ENCODE results near the gene DDX50.
"Not testable (repeated sequence)": the region's sequence is repeated elsewhere in the genome, so short reads cannot be mapped to it uniquely, and the experiment has no call there.

Gene DDX50

DNA sequence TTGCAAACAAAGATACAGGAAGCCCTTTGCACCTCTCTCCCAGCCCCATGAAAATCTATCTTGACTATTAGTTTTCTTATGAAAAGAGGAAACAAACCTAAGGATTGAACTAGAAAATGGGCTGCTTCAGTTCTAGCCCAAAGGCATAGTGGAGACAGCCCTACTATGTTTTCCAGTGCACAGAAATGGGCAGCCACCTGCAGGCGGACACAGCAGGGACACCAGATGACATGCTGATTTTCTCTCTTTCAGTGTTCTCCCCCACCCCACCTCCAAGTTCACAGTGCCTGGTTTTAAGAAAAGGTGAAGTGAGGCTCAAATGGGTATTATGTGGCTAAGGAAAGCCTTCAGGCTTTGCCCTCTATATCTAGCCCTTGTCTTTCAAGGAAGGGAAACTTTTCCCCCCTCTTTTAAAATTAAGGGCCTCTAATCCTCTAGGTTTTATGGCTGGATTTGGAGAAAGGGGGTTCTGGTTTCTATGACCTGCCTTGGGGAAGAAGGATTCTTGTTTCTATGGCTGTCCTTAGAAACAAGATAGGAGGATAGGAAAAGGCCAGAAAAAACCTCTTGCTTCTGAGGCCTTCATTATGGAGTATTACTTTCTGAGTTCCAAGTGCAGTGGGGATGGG, 23.5 kb upstream of the DDX50 start:
- DNase-seq (no peak), ATAC-seq (replicated peaks) (no peak)
- H3K27ac Mint-ChIP-seq: no peak overlapping the region
- H3K36me3 Mint-ChIP-seq (ENCODE audit: insufficient read depth): no peaks in the 10 kb centered on the region
- H3K9me3 Mint-ChIP-seq: no peaks in the 10 kb centered on the region
- H3K4me3 Mint-ChIP-seq: no peak overlapping the region
- H3K4me1 Mint-ChIP-seq (ENCODE audit: low read depth in 2 of 2): no peaks in the 10 kb centered on the region
- H3K27me3 Mint-ChIP-seq: no peaks in the 10 kb centered on the region

DNA sequence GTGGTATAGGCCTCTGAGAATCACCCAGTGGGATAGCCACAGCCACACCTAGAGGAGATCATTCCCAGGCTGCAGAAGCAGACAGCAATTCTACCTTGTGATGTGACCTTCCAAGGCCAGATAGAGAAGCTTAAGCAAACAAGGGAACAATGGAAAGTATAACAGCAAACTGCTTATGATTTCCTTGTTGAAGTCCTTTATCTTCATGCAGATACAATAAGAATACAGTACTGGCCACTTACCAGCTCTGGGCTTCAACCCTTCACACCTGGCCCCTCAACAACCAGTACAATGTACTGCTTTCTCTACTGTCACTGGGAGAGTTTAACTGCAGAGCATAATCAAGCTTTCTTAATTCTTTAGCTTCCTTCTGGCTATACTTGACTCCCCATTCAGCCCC, 22.6 kb upstream of the DDX50 start:
- DNase-seq (no peak), ATAC-seq (replicated peaks) (no peak)
- no peak overlapping the region for H3K4me3 Mint-ChIP-seq
- no peak overlapping the region for H3K27ac Mint-ChIP-seq
- H3K9me3 Mint-ChIP-seq: no peaks in the 10 kb centered on the region
- H3K27me3 Mint-ChIP-seq: no peaks in the 10 kb centered on the region
- H3K4me1 Mint-ChIP-seq (ENCODE audit: low read depth in 2 of 2): no peaks in the 10 kb centered on the region
- H3K36me3 Mint-ChIP-seq (ENCODE audit: insufficient read depth): no peaks in the 10 kb centered on the region

DNA sequence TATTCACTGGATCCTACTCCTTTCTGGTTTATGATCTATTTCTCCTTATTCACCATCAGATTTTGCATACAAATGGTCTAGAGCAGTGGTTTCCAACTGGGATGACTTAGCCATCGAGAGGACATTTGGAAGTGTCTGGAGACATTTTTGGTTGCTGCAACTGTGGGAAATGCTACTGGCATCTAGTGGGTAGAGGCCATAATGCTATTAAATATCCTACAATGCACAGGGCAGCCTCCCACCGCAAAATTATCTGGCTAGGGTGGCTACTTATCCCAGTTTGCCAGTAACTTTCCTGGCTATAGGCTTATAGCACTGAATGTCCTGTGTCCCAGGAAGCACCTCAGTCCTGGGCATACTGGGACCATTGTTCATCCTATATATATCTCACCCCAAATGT, 21.5 kb upstream of the DDX50 start:
- ATAC-seq (replicated peaks): no peak
- no peak overlapping the region for H3K4me3 Mint-ChIP-seq
- DNase-seq: no peak
- H3K36me3 Mint-ChIP-seq (ENCODE audit: insufficient read depth): no peaks in the 10 kb centered on the region
- H3K9me3 Mint-ChIP-seq: no peaks in the 10 kb centered on the region
- no peaks in the 10 kb centered on the region for H3K27me3 Mint-ChIP-seq
- no peaks in the 10 kb centered on the region for H3K4me1 Mint-ChIP-seq (ENCODE audit: low read depth in 2 of 2)
- H3K27ac Mint-ChIP-seq: no peak overlapping the region

- H3K4me1 Mint-ChIP-seq (ENCODE audit: low read depth in 2 of 2): no peaks in the 10 kb centered on the region
- H3K27me3 Mint-ChIP-seq: no peaks in the 10 kb centered on the region
- H3K4me3 Mint-ChIP-seq: no peak overlapping the region
- H3K36me3 Mint-ChIP-seq (ENCODE audit: insufficient read depth): no peaks in the 10 kb centered on the region
- no peak overlapping the region for H3K27ac Mint-ChIP-seq
- ATAC-seq (replicated peaks): no peak
- no peak for DNase-seq
- no peaks in the 10 kb centered on the region for H3K9me3 Mint-ChIP-seq
These were observed 20.9 kb upstream of the DDX50 start for GRCh38 chr10:68880181-68880580.

- no peaks in the 10 kb centered on the region for H3K9me3 Mint-ChIP-seq
- no peaks in the 10 kb centered on the region for H3K36me3 Mint-ChIP-seq (ENCODE audit: insufficient read depth)
- ATAC-seq (replicated peaks) (no peak), DNase-seq (no peak)
- no peak overlapping the region for H3K27ac Mint-ChIP-seq
- H3K27me3 Mint-ChIP-seq: peaks cover 6% of the 10 kb centered on the region in 2 donors
- no peak overlapping the region for H3K4me3 Mint-ChIP-seq
- peaks cover 2% of the 10 kb centered on the region in 2 donors for H3K4me1 Mint-ChIP-seq (ENCODE audit: low read depth in 2 of 2)
These were observed 6.1 kb upstream of the DDX50 start for GRCh38 chr10:68895041-68895440.

- Mint-ChIP-seq H3K36me3 (ENCODE audit: insufficient read depth) (peaks cover 11% of the 10 kb centered on the region), H3K4me1 (ENCODE audit: low read depth in 2 of 2) (peaks cover 12 to 18% of the 10 kb centered on the region in 2 donors), H3K27ac (no peak overlapping the region), H3K27me3 (peaks cover 6% of the 10 kb centered on the region in 2 donors), H3K4me3 (no peak overlapping the region), H3K9me3 (no peaks in the 10 kb centered on the region)
- ATAC-seq (replicated peaks) (no peak), DNase-seq (peak; percentile 5 to 13 (median 7))
These were observed 3.8 kb upstream of the DDX50 start for GRCh38 chr10:68897336-68897741.

DNA sequence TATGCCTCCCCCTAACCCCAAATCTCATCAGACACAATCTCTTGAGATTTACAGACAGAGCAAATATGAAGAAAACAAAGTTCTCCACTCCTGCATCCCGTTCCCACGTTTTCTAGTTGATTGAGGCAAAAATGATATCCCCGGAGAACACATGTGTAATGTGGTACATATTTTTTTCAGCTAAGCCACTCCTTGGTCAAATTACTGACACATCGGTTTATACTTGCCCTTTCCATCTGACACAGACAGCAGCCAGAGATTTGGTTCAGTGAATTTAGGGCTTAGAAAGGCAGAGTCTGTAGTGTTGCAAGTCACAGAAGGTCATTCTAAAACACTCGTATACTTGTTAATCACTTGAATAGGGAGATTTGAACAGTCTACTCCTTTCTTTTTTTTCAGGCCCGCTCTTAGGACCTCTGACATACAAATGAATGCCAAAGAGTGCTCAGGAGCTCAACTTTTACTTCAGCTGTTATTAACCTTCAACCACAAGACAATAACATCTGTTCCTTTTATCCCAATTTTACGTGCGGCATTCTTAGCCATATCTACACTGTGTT, 1.8 kb upstream of the DDX50 start:
- ATAC-seq (replicated peaks): no peak
- Mint-ChIP-seq H3K27ac (no peak overlapping the region), H3K4me3 (peak overlapping the region; percentile 41 to 97), H3K4me1 (ENCODE audit: low read depth in 2 of 2) (peaks cover 20 to 31% of the 10 kb centered on the region in 2 donors), H3K36me3 (ENCODE audit: insufficient read depth) (peaks cover 17% of the 10 kb centered on the region), H3K27me3 (peaks cover 0 to 6% of the 10 kb centered on the region in 2 donors), H3K9me3 (no peaks in the 10 kb centered on the region)
- no peak for DNase-seq

DNA sequence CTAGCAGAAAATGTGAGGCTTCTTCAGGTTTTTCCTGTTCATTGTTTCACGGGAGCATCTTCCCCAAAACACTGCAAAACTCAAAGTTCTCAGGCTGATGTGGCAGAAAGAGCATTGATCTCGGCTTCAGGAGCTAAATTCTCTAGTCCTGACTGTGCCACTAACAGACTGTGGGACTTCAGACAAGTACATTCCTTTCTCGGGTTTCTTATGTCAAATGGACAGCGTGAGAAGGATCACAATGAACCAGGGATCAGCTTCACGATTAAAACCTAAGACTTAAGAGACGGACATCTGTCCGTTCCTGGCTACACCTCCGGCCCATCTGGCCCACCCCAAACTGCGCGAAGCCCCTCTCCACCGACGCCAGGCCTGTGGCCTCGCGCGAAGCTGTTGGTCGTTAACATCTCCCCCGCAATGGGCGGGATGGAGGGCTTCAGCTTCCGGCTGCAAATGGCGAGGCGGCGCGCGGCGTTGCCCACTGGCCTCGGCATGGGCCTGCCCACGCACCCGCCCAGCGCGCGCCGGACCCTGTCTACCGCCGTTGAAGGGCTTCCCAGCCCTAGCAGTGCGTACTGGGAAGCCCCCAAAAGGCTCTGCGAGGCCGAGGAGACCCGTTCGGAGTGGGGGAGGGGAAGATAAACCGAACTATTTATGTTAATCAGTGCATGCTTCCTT, 549 bp upstream of the DDX50 start:
- no peak for ATAC-seq (replicated peaks)
- peaks cover 0 to 6% of the 10 kb centered on the region in 2 donors for H3K27me3 Mint-ChIP-seq
- peaks cover 21 to 33% of the 10 kb centered on the region in 2 donors for H3K4me1 Mint-ChIP-seq (ENCODE audit: low read depth in 2 of 2)
- DNase-seq: no peak
- H3K36me3 Mint-ChIP-seq (ENCODE audit: insufficient read depth): peaks cover 17% of the 10 kb centered on the region
- H3K4me3 Mint-ChIP-seq: peak overlapping the region; percentile 97 to 100
- H3K9me3 Mint-ChIP-seq: no peaks in the 10 kb centered on the region
- H3K27ac Mint-ChIP-seq: peak overlapping the region; percentile 100

DNA sequence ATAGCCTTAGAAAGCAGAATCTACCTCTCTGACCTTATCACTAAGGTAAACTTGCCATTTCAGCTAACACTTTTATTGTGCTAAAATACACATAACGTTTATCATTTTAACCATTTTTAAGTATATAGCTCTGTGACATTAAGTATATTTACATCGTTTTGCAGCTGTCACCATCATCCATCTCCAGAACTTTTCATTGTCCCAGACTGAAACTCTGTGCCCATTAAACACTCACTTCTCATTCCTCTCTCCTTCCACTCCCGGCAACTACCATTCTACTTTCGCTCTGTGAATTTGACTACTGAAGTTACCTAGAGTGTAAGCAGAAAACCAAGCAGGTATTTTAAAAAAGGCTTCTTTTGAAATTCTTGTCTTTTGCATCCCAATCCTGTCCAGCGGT, 1.3 kb downstream of the DDX50 start:
- H3K36me3 Mint-ChIP-seq (ENCODE audit: insufficient read depth): peaks cover 31% of the 10 kb centered on the region
- H3K27me3 Mint-ChIP-seq: peaks cover 0 to 6% of the 10 kb centered on the region in 2 donors
- ATAC-seq (replicated peaks) (no peak), DNase-seq (no peak)
- no peaks in the 10 kb centered on the region for H3K9me3 Mint-ChIP-seq
- peak overlapping the region; percentile 97 to 100 for H3K4me3 Mint-ChIP-seq
- H3K4me1 Mint-ChIP-seq (ENCODE audit: low read depth in 2 of 2): peaks cover 29 to 43% of the 10 kb centered on the region in 2 donors
- H3K27ac Mint-ChIP-seq: peak overlapping the region; percentile 100

DNA sequence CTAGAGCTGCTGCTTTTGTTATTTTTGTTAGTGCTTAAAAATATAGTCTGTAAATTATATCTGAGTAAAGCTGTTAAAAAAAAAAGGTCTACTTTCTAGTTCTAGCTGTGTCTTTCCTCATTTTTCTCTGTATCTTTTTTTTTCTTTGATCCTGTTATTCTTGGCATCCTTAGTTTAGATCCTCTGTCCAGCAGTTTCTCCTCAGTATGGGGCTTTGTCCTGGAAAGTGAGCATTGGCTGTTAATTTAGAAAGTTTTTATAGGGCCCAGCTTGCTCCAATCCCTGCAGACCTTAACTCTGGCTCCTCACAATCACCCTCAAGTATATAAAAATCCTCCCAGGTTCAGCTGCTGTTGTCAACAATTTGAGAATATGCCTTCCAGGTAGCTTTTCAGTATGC, 23.5 kb downstream of the DDX50 start:
- no peak for DNase-seq
- Mint-ChIP-seq H3K4me1 (ENCODE audit: low read depth in 2 of 2) (peaks cover 3 to 16% of the 10 kb centered on the region in 2 donors), H3K27me3 (no peaks in the 10 kb centered on the region), H3K9me3 (no peaks in the 10 kb centered on the region), H3K4me3 (no peak overlapping the region), H3K27ac (peak overlapping the region in 1 of 2 donors; percentile 38), H3K36me3 (ENCODE audit: insufficient read depth) (peaks cover 53% of the 10 kb centered on the region)
- no peak for ATAC-seq (replicated peaks)

GRCh38 chr10:68925489-68925888, 24.4 kb downstream of the DDX50 start:
- Mint-ChIP-seq H3K9me3 (no peaks in the 10 kb centered on the region), H3K27me3 (no peaks in the 10 kb centered on the region), H3K36me3 (ENCODE audit: insufficient read depth) (peaks cover 50% of the 10 kb centered on the region), H3K27ac (peak overlapping the region in 1 of 2 donors; percentile 52), H3K4me1 (ENCODE audit: low read depth in 2 of 2) (peaks cover 3 to 19% of the 10 kb centered on the region in 2 donors), H3K4me3 (no peak overlapping the region)
- ATAC-seq (replicated peaks) (no peak), DNase-seq (no peak)

- not testable (repeated sequence) for DNase-seq; H3K9me3 Mint-ChIP-seq; H3K27ac Mint-ChIP-seq; H3K4me3 Mint-ChIP-seq; ATAC-seq (replicated peaks); H3K27me3 Mint-ChIP-seq
- Mint-ChIP-seq H3K36me3 (ENCODE audit: insufficient read depth) (peaks cover 58% of the 10 kb centered on the region), H3K4me1 (ENCODE audit: low read depth in 2 of 2) (peaks cover 5 to 27% of the 10 kb centered on the region in 2 donors)
These were observed 28.0 kb downstream of the DDX50 start for GRCh38 chr10:68929157-68929556.

DNA sequence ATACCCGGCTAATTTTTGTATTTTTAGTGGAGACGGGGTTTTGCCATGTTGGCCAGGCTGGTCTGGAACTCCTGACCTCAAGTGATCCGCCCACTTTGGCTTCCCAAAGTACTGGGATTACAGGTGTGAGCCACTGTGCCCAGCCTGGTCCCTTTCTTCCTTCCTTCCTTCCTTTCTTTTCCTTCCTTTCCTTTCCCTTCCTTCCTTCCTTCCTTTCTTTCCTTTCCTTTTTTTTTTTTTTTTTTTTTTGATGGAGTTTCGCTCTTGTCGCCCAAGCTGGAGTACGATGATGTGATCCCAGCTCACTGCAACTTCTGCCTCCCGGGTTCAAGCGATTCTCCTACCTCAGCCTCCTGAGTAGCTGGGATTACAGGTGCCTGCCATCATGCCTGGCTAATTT, 28.8 kb downstream of the DDX50 start:
- not testable (repeated sequence) for ATAC-seq (replicated peaks); H3K9me3 Mint-ChIP-seq; H3K4me3 Mint-ChIP-seq; DNase-seq; H3K27me3 Mint-ChIP-seq
- H3K36me3 Mint-ChIP-seq (ENCODE audit: insufficient read depth): peaks cover 55% of the 10 kb centered on the region
- peak overlapping the region in 1 of 2 donors; percentile 86 for H3K27ac Mint-ChIP-seq
- H3K4me1 Mint-ChIP-seq (ENCODE audit: low read depth in 2 of 2): peaks cover 5 to 20% of the 10 kb centered on the region in 2 donors

DNA sequence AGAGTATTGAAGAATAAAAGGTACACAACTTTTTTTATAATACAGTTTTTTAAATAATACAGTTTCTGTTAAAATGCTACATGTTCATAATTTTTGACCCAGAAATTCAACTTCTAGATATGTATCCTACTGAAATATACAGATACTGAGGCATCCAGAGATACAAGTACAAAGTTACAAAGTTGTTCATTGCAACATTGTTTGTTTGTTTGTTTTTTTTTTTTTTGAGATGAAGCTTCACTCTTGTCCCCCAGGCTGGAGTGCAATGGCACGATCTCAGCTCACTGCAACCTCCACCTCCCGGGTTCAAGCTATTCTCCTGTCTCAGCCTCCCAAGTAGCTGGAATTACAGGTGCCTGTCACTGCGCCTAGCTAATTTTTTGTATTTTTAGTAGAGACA, 31.7 kb downstream of the DDX50 start:
- H3K9me3 Mint-ChIP-seq; H3K27ac Mint-ChIP-seq; ATAC-seq (replicated peaks); DNase-seq; H3K27me3 Mint-ChIP-seq; H3K4me3 Mint-ChIP-seq: not testable (repeated sequence)
- Mint-ChIP-seq H3K4me1 (ENCODE audit: low read depth in 2 of 2) (peaks cover 4 to 25% of the 10 kb centered on the region in 2 donors), H3K36me3 (ENCODE audit: insufficient read depth) (peaks cover 73% of the 10 kb centered on the region)
